Naive thymus-derived CD8-positive, alpha-beta T cell (primary cell): Measurements from ENCODE around the gene ANO10. TPM values are rescaled to one million over a fixed set of nuclear protein-coding genes. Genes with fewer than 3 reads are reported as not detected.
"Not testable (repeated sequence)": the region's sequence is repeated elsewhere in the genome, so short reads cannot be mapped to it uniquely, and the experiment has no call there.

ENCODE experiments used
- ATAC-seq, 2 donors: fragments of 150-1000 bp; cut with Tn5 transposase in 1 of 2; sonication (Bioruptor Pico), chemical (Tn5 transposase) in 1 of 2; 1 replicate in 1 of 2; 2 replicates in 1 of 2; pipeline ENCODE4 v1.10.0; 2021; ENCODE audit warnings: mild to moderate bottlenecking in 2 of 2, moderate library complexity in 2 of 2
- POLR2A ChIA-PET: fragments of 350-600 bp; sonication (Branson Sonifier 250); formaldehyde crosslinking; loops from one replicate; lab custom pipeline; 2021; ENCODE audit warnings: antibody characterized with exemption; lab: Charles Lee
- DNase-seq, 10 donors: peaks; one replicate each; pipeline versions ENCODE4 v3.0.0 to v3.0.0-alpha.2; 2020 to 2022
- H3K27ac Mint-ChIP-seq, 10 donors: one replicate each; pipeline ENCODE4 v1.8.0; 2020 to 2022; ENCODE audit warnings: mild to moderate bottlenecking in 10 of 10, mixed read lengths in 10 of 10, moderate library complexity in 4 of 10, inconsistent platforms in 1 of 10
- H3K27me3 Mint-ChIP-seq, 5 donors: one replicate each; pipeline ENCODE4 v1.8.0; 2021 to 2022; ENCODE audit warnings: mixed read lengths in 5 of 5
- H3K36me3 Mint-ChIP-seq, 3 donors: one replicate each; pipeline ENCODE4 v1.8.0; 2020 to 2022; ENCODE audit warnings: mixed read lengths in 3 of 3, mild to moderate bottlenecking in 2 of 3, inconsistent platforms in 1 of 3
- H3K4me1 Mint-ChIP-seq, 4 donors: one replicate each; pipeline ENCODE4 v1.8.0; 2021 to 2022; ENCODE audit warnings: mixed read lengths in 4 of 4
- H3K4me3 Mint-ChIP-seq, 10 donors: one replicate each; pipeline ENCODE4 v1.8.0; 2020 to 2022; ENCODE audit warnings: mild to moderate bottlenecking in 10 of 10, mixed read lengths in 10 of 10, moderate library complexity in 6 of 10, inconsistent platforms in 1 of 10
- H3K9me3 Mint-ChIP-seq, 9 donors: one replicate each; pipeline ENCODE4 v1.8.0; 2020 to 2022; ENCODE audit warnings: mixed read lengths in 9 of 9, mild to moderate bottlenecking in 3 of 9, inconsistent platforms in 1 of 9, moderate library complexity in 1 of 9
- polyA plus RNA-seq, 3 donors: library from polyadenylated mRNA; unstranded; fragments of 300-500 nt; fragmentation: Illumina TruSeq; gene quantifications; one replicate each; pipeline ENCODE4 v1.2.3, GENCODE V29; 2021
- total RNA-seq, 8 experiments: library from RNA in 2 of 8; stranded (reverse) in 2 of 8; gene quantifications; one replicate each; pipeline ENCODE4 v1.2.3 and lab custom pipeline; 2021 to 2026

The ANO10 gene
- total and polyA plus RNA-seq, 5 experiments from 2014 or later, result 6.9 to 12.4 (median 10.4) TPM

GRCh38 chr3:43591866-43592265, 29.9 kb downstream of the ANO10 start:
- POLR2A ChIA-PET, result not testable (repeated sequence)

GRCh38 chr3:43587303-43587702, 34.5 kb downstream of the ANO10 start:
- no peak for ATAC-seq
- no peak overlapping the region for H3K4me3 Mint-ChIP-seq
- no peak overlapping the region for H3K27ac Mint-ChIP-seq
- POLR2A ChIA-PET, result no interaction called here
- no peaks in the 10 kb centered on the region for H3K27me3 Mint-ChIP-seq
- H3K9me3 Mint-ChIP-seq, result peaks cover 0 to 14% (median 7%) of the 10 kb centered on the region in 9 donors
- DNase-seq, result no peak
- peaks cover 15 to 32% (median 15%) of the 10 kb centered on the region in 3 donors for H3K36me3 Mint-ChIP-seq
- H3K4me1 Mint-ChIP-seq, result peaks cover 10 to 17% (median 16%) of the 10 kb centered on the region in 4 donors

More at GRCh38 chr3:43591866-43592265, 29.9 kb downstream of the ANO10 start:
- H3K27ac Mint-ChIP-seq, H3K4me3 Mint-ChIP-seq, H3K27me3 Mint-ChIP-seq, DNase-seq, ATAC-seq, H3K4me1 Mint-ChIP-seq: not testable (repeated sequence)
- Mint-ChIP-seq H3K36me3 (peaks cover 28 to 64% (median 51%) of the 10 kb centered on the region in 3 donors), H3K9me3 (peaks cover 0 to 53% (median 23%) of the 10 kb centered on the region in 9 donors)

GRCh38 chr3:43584043-43584826, 37.6 kb downstream of the ANO10 start:
- Mint-ChIP-seq H3K4me3 (no peak overlapping the region), H3K4me1 (peaks cover 8 to 17% (median 16%) of the 10 kb centered on the region in 4 donors), H3K9me3 (no peaks in the 10 kb centered on the region), H3K27ac (peak overlapping the region in 2 of 10 donors; percentile 3 to 70), H3K27me3 (no peaks in the 10 kb centered on the region), H3K36me3 (peaks cover 0 to 19% (median 8%) of the 10 kb centered on the region in 3 donors)
- POLR2A ChIA-PET, result no interaction called here
- DNase-seq (peak in 2 of 10 donors; percentile 34 to 45), ATAC-seq (peak; percentile 69 to 97)

GRCh38 chr3:43583481-43583880, 38.3 kb downstream of the ANO10 start:
- Mint-ChIP-seq H3K4me3 (peak overlapping the region in 2 of 10 donors; percentile 19 to 30), H3K4me1 (peaks cover 8 to 17% (median 16%) of the 10 kb centered on the region in 4 donors), H3K27me3 (no peaks in the 10 kb centered on the region), H3K36me3 (peaks cover 0 to 14% (median 8%) of the 10 kb centered on the region in 3 donors), H3K9me3 (no peaks in the 10 kb centered on the region), H3K27ac (no peak overlapping the region)
- DNase-seq, result no peak
- ATAC-seq, result no peak
- POLR2A ChIA-PET, result no interaction called here

- Mint-ChIP-seq H3K9me3 (no peaks in the 10 kb centered on the region), H3K27ac (peak overlapping the region in 1 of 10 donors; percentile 39), H3K27me3 (no peaks in the 10 kb centered on the region), H3K36me3 (peaks cover 0 to 13% (median 8%) of the 10 kb centered on the region in 3 donors), H3K4me1 (peaks cover 8 to 17% (median 16%) of the 10 kb centered on the region in 4 donors), H3K4me3 (no peak overlapping the region)
- ATAC-seq (no peak), DNase-seq (no peak)
- POLR2A ChIA-PET, result interaction anchor here (1.0 kb wide), 1 partner anchor 9 kb away, joined by 4 read pairs; no protein-coding TSS in a partner anchor
Observed at GRCh38 chr3:43582866-43583265, 38.9 kb downstream of the ANO10 start.

- Mint-ChIP-seq H3K9me3 (no peaks in the 10 kb centered on the region), H3K27me3 (no peaks in the 10 kb centered on the region), H3K4me1 (peaks cover 8 to 17% (median 16%) of the 10 kb centered on the region in 4 donors)
Observed at GRCh38 chr3:43581343-43581742, 40.5 kb downstream of the ANO10 start.

GRCh38 chr3:43580181-43580580, 41.6 kb downstream of the ANO10 start:
- H3K9me3 Mint-ChIP-seq, result no peaks in the 10 kb centered on the region

More at GRCh38 chr3:43581343-43581742, 40.5 kb downstream of the ANO10 start:
- DNase-seq, result no peak
- H3K27ac Mint-ChIP-seq, result no peak overlapping the region
- ATAC-seq, result no peak
- POLR2A ChIA-PET, result no interaction called here
- H3K4me3 Mint-ChIP-seq, result no peak overlapping the region
- H3K36me3 Mint-ChIP-seq, result peaks cover 11 to 21% (median 18%) of the 10 kb centered on the region in 3 donors

GRCh38 chr3:43573576-43573975, 48.2 kb downstream of the ANO10 start:
- H3K36me3 Mint-ChIP-seq, result peaks cover 12 to 19% (median 18%) of the 10 kb centered on the region in 3 donors
- no peaks in the 10 kb centered on the region for H3K9me3 Mint-ChIP-seq
- DNase-seq, result no peak
- no peak overlapping the region for H3K27ac Mint-ChIP-seq
- POLR2A ChIA-PET, result no interaction called here
- no peak for ATAC-seq
- H3K4me1 Mint-ChIP-seq, result peaks cover 0 to 8% (median 0%) of the 10 kb centered on the region in 4 donors
- H3K4me3 Mint-ChIP-seq, result no peak overlapping the region
- no peaks in the 10 kb centered on the region for H3K27me3 Mint-ChIP-seq

More at GRCh38 chr3:43580181-43580580, 41.6 kb downstream of the ANO10 start:
- POLR2A ChIA-PET, result no interaction called here
- DNase-seq (no peak), ATAC-seq (no peak)
- no peak overlapping the region for H3K4me3 Mint-ChIP-seq
- no peaks in the 10 kb centered on the region for H3K27me3 Mint-ChIP-seq
- peaks cover 8 to 17% (median 16%) of the 10 kb centered on the region in 4 donors for H3K4me1 Mint-ChIP-seq
- peak overlapping the region in 1 of 10 donors; percentile 20 for H3K27ac Mint-ChIP-seq
- H3K36me3 Mint-ChIP-seq, result peaks cover 12 to 25% (median 22%) of the 10 kb centered on the region in 3 donors

- POLR2A ChIA-PET, H3K4me3 Mint-ChIP-seq, H3K4me1 Mint-ChIP-seq, H3K27me3 Mint-ChIP-seq, H3K27ac Mint-ChIP-seq, DNase-seq, ATAC-seq, H3K9me3 Mint-ChIP-seq: not testable (repeated sequence)
- peaks cover 7 to 25% (median 12%) of the 10 kb centered on the region in 3 donors for H3K36me3 Mint-ChIP-seq
Observed at GRCh38 chr3:43565661-43566341, 56.0 kb downstream of the ANO10 start.

- POLR2A ChIA-PET, result no interaction called here
- Mint-ChIP-seq H3K4me1 (peaks cover 0 to 2% (median 0%) of the 10 kb centered on the region in 4 donors), H3K4me3 (no peak overlapping the region), H3K36me3 (peaks cover 10 to 35% (median 28%) of the 10 kb centered on the region in 3 donors), H3K27ac (peak overlapping the region in 1 of 10 donors; percentile 73), H3K9me3 (no peaks in the 10 kb centered on the region), H3K27me3 (no peaks in the 10 kb centered on the region)
- ATAC-seq, result no peak
- no peak for DNase-seq
Observed at GRCh38 chr3:43559961-43560360, 61.9 kb downstream of the ANO10 start.

GRCh38 chr3:43558171-43558570, 63.6 kb downstream of the ANO10 start:
- Mint-ChIP-seq H3K27ac (no peak overlapping the region), H3K27me3 (no peaks in the 10 kb centered on the region), H3K4me3 (no peak overlapping the region), H3K36me3 (peaks cover 8 to 43% (median 29%) of the 10 kb centered on the region in 3 donors), H3K4me1 (peaks cover 0 to 2% (median 0%) of the 10 kb centered on the region in 4 donors), H3K9me3 (peaks cover 0 to 3% (median 0%) of the 10 kb centered on the region in 9 donors)
- POLR2A ChIA-PET, result no interaction called here
- no peak for ATAC-seq
- DNase-seq, result no peak

GRCh38 chr3:43549626-43550290, 72.1 kb downstream of the ANO10 start:
- Mint-ChIP-seq H3K4me3 (no peak overlapping the region), H3K27ac (peak overlapping the region in 1 of 10 donors; percentile 17), H3K27me3 (no peaks in the 10 kb centered on the region), H3K4me1 (no peaks in the 10 kb centered on the region), H3K36me3 (peaks cover 17 to 22% (median 21%) of the 10 kb centered on the region in 3 donors), H3K9me3 (peaks cover 0 to 3% (median 0%) of the 10 kb centered on the region in 9 donors)
- POLR2A ChIA-PET, result no interaction called here
- ATAC-seq, result no peak
- DNase-seq, result no peak
